Lung microvascular endothelial cell (primary cell): ENCODE measurements around the gene CTNNA3. TPM values are rescaled to one million over a fixed set of nuclear protein-coding genes. Genes with fewer than 3 reads are reported as not detected.
"Not testable (repeated sequence)": the region's sequence is repeated elsewhere in the genome, so short reads cannot be mapped to it uniquely, and the experiment has no call there.

ENCODE experiments used
- DNase-seq, 2 donors: peaks; one replicate each; pipeline versions ENCODE4 v3.0.0 to v3.0.0-alpha.2; 2010; ENCODE audit warnings: low read depth in 2 of 2
- total RNA-seq: library from RNA; depleted of rRNA; stranded (reverse); fragments of >200 nt; gene quantifications from 2 replicates; pipeline ENCODE4 v1.2.1, GENCODE V29; 2014

Gene CTNNA3
- total RNA-seq, 1 donor from 2014 or later: not detected

- no peak for DNase-seq
Measured at GRCh38 chr10:67257018-67257417, 439.0 kb downstream of the CTNNA3 start.

GRCh38 chr10:67250686-67251085 is 445.3 kb downstream of the CTNNA3 start:
- no peak for DNase-seq

DNA sequence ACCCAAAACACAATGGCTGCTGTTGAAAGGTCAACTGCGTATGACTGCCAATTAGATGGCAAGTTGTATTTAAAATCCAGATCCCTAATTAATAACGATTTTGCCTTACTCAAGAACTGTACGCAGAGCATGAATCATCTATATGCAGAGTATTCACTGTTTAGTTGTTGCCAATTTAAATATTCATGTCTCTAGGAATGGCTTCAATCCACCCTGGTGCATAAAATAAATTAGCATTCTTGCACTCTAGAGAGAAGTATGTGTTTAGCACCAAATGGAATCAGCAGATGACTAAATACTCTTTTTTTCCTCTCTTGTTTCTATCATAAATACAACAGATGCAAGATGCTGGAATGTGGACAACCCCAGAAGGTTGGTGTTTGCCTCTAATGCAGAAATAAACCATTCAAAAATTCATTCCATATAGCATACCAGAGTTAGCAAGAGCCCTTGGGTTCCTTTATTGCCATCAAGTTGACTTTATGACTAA is 449.9 kb downstream of the CTNNA3 start:
- DNase-seq: no peak

- no peak for DNase-seq
Measured at GRCh38 chr10:67242528-67242927, 453.5 kb downstream of the CTNNA3 start.

DNA sequence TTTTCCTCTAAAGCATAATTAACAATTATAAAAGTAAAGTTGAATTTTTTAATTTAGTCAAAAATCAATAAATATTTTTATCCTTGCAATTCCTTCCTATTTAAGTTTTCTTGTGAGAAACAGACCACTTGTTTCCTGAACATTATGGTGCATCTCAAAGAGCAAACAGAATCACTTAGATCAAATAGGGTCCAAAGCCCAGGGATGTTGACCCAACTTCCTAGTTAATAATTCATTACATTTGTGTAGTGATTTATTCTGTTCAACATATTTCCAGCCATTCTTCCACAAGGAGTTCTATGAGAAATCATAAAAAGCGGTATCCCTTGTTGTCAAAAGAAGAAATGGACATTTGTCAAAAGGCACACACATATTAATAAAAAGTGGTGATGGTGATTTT is 454.5 kb downstream of the CTNNA3 start:
- DNase-seq: no peak

- no peak for DNase-seq
Measured at GRCh38 chr10:67239864-67240497, 456.0 kb downstream of the CTNNA3 start.

DNA sequence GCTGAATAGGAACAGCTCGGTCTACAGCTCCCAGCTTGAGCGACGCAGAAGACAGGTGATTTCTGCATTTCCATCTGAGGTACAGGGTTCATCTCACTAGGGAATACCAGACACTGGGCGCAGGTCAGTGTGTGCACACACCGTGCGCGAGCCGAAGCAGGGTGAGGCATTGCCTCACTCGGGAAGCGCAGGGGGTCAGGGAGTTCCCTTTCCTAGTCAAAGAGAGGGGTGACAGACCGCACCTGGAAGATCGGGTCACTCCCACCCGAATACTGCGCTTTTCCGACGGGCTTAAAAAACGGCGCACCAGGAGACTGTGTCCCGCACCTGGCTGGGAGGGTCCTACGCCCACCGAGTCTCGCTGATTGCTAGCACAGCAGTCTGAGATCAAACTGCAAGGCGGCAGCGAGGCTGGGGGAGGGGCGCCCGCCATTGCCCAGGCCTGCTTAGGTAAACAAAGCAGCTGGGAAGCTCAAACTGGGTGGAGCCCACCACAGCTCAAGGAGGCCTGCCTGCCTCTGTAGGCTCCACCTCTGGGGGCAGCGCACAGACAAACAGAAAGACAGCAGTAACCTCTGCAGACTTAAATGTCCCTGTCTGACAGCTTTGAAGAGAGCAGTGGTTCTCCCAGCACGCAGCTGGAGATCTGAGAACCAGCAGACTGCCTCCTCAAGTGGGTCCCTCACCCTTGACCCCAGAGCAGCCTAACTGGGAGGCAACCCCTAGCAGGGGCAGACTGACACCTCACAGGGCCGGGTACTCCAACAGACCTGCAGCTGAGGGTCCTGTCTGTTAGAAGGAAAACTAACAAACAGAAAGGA is 465.1 kb downstream of the CTNNA3 start:
- DNase-seq: not testable (repeated sequence)

- no peak for DNase-seq
Measured at GRCh38 chr10:67225226-67225625, 470.8 kb downstream of the CTNNA3 start.

DNA sequence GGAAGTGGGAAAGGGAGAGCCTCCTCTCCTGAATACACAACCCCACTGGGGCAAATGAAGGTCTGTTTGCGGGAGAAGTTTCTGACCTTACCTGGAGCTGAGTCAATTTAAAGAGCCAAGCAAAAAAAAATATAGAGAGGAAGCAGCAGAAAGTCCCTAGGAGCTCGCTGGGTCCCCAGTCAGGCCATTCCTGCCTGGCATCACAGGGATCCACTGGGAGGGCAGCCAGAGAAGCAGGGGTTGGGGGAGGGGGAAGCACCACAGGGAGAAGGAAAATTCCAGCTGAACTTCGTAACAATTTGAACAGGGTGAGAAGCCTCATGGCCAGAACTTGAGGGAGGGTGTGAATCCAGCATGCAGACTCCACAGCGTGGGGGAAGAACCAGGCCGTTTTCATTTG is 471.4 kb downstream of the CTNNA3 start:
- DNase-seq: no peak

- DNase-seq: no peak
Measured at GRCh38 chr10:67222934-67223333, 473.1 kb downstream of the CTNNA3 start.

GRCh38 chr10:67221939-67222494 is 474.0 kb downstream of the CTNNA3 start:
- no peak for DNase-seq

DNA sequence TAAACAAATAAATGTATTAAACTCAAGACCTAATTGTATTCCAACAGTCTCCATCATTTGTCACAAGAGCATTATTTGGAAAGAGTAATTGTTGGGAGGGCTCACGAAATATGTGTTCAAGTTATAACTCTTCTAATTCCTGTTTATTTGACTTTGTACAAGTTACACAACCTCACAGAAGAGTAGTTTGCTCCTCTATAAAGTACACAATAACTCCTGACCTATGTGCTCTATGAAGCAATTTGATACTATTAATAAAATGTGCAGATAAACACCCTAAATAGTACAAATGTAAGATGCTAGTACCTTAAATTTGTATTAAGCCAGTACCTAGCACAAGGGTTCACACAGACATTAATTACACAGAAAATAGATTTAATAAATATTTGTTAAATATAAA is 484.3 kb downstream of the CTNNA3 start:
- DNase-seq: no peak

GRCh38 chr10:67207923-67208322 is 488.1 kb downstream of the CTNNA3 start:
- DNase-seq: not testable (repeated sequence)

DNA sequence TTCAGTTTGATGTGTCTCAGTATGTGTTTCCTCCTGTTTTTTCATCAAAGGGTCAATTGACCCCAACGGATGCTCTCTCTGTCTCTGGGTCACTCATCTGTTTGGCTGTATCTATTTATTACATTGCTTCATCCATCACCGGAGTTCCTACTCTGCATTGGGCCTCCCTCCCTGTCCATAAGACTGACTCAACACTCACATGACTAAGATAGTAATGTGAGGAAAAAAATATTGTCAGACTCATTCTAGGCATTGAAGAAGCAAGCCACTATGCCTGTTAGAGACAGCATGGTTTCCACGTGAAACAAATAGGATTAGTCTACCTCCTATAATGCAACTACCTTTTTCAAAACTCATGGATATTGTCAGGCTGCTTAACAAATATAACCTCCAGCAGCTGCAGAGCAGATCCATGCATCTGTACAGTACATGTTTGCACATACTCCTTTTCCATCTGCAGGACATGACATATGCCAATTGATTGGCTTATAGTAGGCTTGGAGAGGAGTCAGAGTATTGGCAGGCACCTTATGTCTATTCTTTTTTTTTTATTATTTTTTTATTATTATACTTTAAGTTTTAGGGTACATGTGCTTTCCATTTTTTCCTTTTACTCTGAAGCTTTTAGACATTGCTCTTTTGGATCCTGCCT is 495.0 kb downstream of the CTNNA3 start:
- no peak for DNase-seq

DNA sequence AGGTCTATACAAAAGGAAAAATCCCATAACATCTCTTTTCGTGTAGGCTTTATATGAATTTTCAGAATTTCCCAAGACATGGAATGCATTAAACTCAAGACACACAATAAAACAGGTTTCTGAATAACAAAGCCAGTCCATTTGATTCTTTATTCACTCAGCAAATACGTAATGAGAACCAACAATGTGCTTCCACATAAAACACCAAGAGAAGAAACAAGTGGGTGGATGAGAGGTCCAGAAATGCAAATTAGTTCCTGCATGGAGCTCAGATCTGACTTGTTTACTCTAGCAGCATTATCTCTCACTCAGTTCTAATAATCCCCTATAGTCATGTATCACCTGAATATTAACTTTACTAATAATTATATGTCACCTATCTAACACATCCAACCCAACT is 520.6 kb downstream of the CTNNA3 start:
- DNase-seq: no peak

GRCh38 chr10:67173787-67174186 is 522.2 kb downstream of the CTNNA3 start:
- no peak for DNase-seq

DNA sequence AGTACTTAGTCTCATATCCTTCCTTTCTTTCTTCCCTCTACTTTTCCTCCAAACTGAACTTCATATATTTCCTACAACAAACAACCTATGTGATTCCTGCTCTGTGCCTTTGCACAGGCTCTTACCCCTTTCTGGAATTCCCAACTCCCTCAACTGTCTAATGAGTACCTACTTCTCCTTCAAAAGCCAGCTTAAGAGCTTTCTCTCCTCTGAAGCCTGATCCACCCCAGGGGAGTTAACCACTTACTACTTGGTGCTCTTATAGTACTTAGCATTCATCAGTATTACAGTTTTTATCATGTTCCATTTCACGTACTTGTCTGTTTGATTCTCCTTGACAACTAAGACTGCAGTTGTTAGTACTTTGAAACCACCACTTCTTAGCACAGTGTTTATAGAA is 524.0 kb downstream of the CTNNA3 start:
- DNase-seq: no peak

GRCh38 chr10:67156239-67156638 is 539.8 kb downstream of the CTNNA3 start:
- DNase-seq: no peak

GRCh38 chr10:67151471-67151870 is 544.5 kb downstream of the CTNNA3 start:
- no peak for DNase-seq

GRCh38 chr10:67144530-67144929 is 551.5 kb downstream of the CTNNA3 start:
- DNase-seq: no peak

GRCh38 chr10:67141300-67141699 is 554.7 kb downstream of the CTNNA3 start:
- no peak for DNase-seq

- no peak for DNase-seq
Measured at GRCh38 chr10:67140641-67141040, 555.4 kb downstream of the CTNNA3 start.
